ENCODE measurements around the gene TNFRSF13B. TPM values are rescaled to one million over a fixed set of nuclear protein-coding genes. Genes with fewer than 3 reads are reported as not detected.
"Not testable (repeated sequence)": the region's sequence is repeated elsewhere in the genome, so short reads cannot be mapped to it uniquely, and the experiment has no call there.

The TNFRSF13B gene
- total RNA-seq, 1 donor: 2.2 TPM

DNA sequence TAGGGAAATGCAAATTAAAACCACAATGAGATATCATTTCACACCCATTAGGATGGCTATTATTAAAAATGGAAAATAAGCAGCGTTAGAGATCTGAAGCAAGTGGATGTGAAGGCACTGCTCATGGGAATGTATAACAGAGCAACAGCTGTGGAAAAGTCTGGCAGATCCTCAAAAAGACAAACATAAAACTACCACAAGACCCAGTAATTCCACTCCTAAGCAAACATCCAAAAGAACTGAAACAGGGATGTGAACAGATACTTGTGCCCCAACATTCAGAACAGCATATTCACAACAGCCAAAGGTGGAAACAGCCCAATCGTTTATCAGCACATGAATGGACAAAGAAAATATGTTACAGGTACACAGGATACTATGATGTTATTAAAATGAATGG, 10.9 kb downstream of the TNFRSF13B start:
- H3K4me3 ChIP-seq (ENCODE audit: low read length); H3K27me3 ChIP-seq (ENCODE audit: insufficient read depth, low read length); H3K9me3 ChIP-seq (ENCODE audit: low read depth, low read length); H3K4me1 ChIP-seq (ENCODE audit: insufficient read depth, low read length): not testable (repeated sequence)

DNA sequence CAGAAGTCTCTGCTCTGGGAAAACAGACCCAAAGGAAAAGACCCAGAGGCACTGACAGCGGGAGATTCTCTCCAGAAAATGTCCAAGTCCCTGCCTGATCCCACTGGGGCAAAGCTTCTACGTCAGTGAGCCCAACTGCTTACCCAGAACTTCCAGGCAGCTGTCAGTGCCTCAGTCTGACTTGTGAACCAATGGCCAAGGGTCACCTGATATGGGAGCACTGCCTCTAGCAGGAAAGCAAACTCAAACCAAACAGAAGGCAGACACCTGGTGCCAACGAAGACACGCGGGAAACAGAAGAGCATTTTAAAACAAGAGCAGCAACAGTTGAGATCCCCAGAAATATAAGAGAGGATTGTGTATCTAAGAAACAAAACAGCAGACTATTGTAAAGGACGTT, 16.9 kb downstream of the TNFRSF13B start:
- H3K27me3 ChIP-seq (ENCODE audit: insufficient read depth, low read length); H3K9me3 ChIP-seq (ENCODE audit: low read depth, low read length); H3K4me3 ChIP-seq (ENCODE audit: low read length); H3K4me1 ChIP-seq (ENCODE audit: insufficient read depth, low read length): not testable (repeated sequence)

DNA sequence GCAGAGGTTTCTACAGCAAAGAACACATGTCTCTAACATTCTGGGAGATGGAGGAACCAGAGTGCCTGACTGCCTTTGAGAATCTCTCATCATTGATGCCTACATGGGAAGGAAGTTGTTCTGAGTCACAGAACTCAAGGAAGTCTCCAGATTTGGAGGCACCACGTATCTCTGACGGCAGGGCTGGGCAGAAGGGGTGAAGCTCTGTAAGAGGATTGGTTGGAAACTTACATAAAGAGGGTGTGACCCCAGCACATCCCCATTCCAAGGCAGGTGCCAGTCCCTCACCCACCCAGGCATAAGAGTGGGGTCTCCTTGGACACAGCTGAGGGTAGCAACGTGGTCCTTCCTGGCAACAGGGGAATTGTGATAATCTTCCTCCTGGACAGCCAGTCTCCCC, 17.4 kb downstream of the TNFRSF13B start:
- H3K4me1 ChIP-seq (ENCODE audit: insufficient read depth, low read length): no peaks in the 10 kb centered on the region
- no peak overlapping the region for H3K4me3 ChIP-seq (ENCODE audit: low read length)

DNA sequence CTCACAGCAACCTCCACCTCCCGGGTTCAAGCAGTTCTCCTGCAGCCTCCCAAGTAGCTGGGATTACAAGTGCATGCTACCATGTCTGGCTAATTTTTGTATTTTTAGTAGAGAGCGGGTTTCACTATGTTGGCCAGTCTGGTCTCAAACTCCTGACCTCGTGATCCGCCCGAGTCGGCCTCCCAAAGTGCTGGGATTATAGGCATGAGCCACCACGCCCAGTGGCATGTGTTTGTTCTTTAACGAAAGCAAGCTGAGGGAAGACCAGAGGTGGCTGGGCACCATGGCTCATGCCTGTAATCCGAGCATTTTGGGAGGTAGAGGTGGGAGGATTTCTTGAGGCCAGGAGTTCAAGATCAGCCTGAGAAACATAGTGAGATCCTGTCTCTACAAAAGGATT, 18.1 kb downstream of the TNFRSF13B start:
- peaks cover 5% of the 10 kb centered on the region for H3K27me3 ChIP-seq (ENCODE audit: insufficient read depth, low read length)
- no peak overlapping the region for H3K4me3 ChIP-seq (ENCODE audit: low read length)
- peaks cover 5% of the 10 kb centered on the region for H3K9me3 ChIP-seq (ENCODE audit: low read depth, low read length)
- no peaks in the 10 kb centered on the region for H3K4me1 ChIP-seq (ENCODE audit: insufficient read depth, low read length)

More for the DNA sequence above, 17.4 kb downstream of the TNFRSF13B start:
- H3K27me3 ChIP-seq (ENCODE audit: insufficient read depth, low read length): peaks cover 5% of the 10 kb centered on the region
- H3K9me3 ChIP-seq (ENCODE audit: low read depth, low read length): no peaks in the 10 kb centered on the region

DNA sequence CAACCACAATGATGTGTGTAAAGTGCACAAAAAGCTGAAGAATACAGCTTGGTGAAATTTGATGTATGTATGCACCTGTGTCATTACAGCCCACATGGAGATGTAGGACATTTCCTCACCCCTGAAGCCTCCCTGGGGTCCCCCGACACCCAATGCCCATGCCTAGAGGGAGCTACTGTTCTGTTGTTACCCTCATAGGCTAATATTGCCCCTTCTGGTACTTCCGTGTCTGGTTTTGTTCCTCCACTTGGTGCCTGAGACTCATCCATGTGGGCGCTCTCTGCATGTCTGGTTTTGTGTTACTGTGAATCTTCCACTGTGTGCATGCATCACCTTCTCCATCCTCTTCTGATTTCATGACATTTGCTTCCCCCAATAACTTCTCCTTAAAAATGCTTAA, 18.6 kb downstream of the TNFRSF13B start:
- no peaks in the 10 kb centered on the region for H3K4me1 ChIP-seq (ENCODE audit: insufficient read depth, low read length)
- H3K9me3 ChIP-seq (ENCODE audit: low read depth, low read length): peaks cover 9% of the 10 kb centered on the region
- H3K4me3 ChIP-seq (ENCODE audit: low read length): no peak overlapping the region
- peaks cover 5% of the 10 kb centered on the region for H3K27me3 ChIP-seq (ENCODE audit: insufficient read depth, low read length)

DNA sequence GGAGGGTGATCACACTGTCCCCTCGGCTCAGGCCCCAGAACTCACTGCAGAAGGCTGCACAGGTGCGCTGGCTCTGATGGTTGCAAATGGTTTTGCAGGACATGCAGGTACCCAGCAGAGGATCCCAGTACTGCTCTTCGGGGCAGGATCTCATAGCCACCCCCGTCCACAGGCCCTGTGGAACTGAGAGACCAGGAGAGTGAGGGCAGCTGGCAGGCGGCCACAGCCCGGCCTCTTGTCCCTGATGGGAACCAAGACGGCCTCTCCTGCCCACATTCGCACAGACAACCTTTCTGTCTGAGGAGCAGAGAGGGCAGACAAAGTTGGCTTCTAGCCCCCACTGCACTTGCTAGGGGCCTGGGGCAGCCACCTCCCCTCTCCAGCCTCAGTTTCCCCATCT, 19.5 kb downstream of the TNFRSF13B start:
- Histone ChIP-seq H3K27me3 (ENCODE audit: insufficient read depth, low read length) (peaks cover 3% of the 10 kb centered on the region), H3K4me1 (ENCODE audit: insufficient read depth, low read length) (no peaks in the 10 kb centered on the region), H3K4me3 (ENCODE audit: low read length) (no peak overlapping the region), H3K9me3 (ENCODE audit: low read depth, low read length) (peaks cover 9% of the 10 kb centered on the region)

DNA sequence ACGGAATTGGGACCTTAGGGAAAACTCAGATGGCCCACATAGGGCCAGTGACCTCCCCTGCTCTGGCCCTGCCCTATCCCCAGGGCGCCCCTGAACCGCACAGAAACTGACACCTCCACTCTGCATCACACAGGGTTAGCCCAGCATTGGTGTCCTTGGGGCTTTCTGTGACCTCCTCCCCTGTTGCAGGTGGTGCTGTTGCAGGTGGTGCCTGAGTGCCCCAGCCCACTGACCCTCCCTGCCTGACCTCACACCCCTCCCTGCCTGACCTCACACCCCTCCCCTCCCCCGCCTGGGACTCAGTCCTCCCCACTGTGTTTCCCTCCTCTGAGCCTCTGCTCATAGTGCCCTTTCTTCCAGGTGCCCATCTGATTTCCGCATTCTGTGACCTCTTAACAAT, 21.4 kb downstream of the TNFRSF13B start:
- Histone ChIP-seq H3K27me3 (ENCODE audit: insufficient read depth, low read length) (no peaks in the 10 kb centered on the region), H3K4me1 (ENCODE audit: insufficient read depth, low read length) (no peaks in the 10 kb centered on the region), H3K4me3 (ENCODE audit: low read length) (no peak overlapping the region), H3K9me3 (ENCODE audit: low read depth, low read length) (peaks cover 9% of the 10 kb centered on the region)

DNA sequence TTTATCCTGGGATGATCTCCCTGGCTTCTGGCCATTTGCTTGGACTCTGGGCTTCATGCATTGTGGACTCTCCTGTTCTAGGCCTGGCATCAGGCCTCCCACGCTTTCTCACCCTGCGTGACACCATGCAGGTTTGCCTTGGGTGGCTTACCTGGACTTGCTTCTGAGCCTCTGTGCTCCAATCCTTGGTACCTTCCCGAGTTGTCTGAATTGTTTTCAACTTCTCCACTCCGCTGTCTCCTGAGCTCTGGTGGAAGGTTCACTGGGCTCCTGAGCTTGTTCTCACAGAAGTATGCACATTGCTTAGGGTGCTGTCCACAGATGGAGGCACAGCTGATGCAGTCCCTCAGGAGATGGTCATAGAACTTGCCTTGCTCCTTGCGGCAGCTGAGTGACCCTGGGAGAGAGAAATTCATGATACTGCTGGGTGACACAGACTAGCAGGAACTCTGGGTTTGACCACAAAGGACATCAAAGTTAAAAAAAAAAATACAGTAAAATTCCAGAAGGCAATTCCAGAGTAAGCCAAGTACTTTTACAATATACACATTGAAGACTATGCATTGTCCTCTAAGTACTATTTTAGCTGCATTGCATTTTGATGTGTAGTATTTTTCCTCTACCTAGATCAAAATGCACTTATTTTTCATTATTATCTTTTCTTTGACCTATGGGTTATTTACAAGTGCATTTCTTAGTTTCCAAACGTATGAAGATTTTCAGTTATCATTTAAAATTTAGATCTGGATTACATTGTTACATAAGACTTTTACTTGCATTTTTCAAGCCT, 23.1 kb downstream of the TNFRSF13B start:
- Histone ChIP-seq H3K4me1 (ENCODE audit: insufficient read depth, low read length) (no peaks in the 10 kb centered on the region), H3K27me3 (ENCODE audit: insufficient read depth, low read length) (no peaks in the 10 kb centered on the region), H3K9me3 (ENCODE audit: low read depth, low read length) (peaks cover 9% of the 10 kb centered on the region), H3K4me3 (ENCODE audit: low read length) (no peak overlapping the region)

DNA sequence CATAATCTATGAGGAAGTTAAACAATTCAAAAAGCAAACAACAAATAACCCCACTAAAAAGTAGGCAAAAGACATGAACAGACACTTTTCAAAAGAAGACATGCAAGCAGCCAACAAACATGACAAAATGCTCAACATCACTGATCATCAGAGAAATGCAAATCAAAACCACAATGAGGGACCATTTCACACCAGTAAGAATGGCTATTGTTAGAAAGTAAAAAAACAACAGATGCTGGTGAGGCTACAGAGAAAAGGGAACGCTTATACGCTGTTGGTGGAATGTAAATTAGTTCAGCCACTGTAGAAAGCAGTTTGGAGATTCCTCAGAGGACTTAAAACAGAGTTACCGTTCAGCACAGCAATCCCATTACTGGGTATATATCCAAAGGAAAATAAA, 24.4 kb downstream of the TNFRSF13B start:
- Histone ChIP-seq H3K27me3 (ENCODE audit: insufficient read depth, low read length) (no peaks in the 10 kb centered on the region), H3K4me1 (ENCODE audit: insufficient read depth, low read length) (no peaks in the 10 kb centered on the region), H3K9me3 (ENCODE audit: low read depth, low read length) (peaks cover 9% of the 10 kb centered on the region), H3K4me3 (ENCODE audit: low read length) (no peak overlapping the region)

DNA sequence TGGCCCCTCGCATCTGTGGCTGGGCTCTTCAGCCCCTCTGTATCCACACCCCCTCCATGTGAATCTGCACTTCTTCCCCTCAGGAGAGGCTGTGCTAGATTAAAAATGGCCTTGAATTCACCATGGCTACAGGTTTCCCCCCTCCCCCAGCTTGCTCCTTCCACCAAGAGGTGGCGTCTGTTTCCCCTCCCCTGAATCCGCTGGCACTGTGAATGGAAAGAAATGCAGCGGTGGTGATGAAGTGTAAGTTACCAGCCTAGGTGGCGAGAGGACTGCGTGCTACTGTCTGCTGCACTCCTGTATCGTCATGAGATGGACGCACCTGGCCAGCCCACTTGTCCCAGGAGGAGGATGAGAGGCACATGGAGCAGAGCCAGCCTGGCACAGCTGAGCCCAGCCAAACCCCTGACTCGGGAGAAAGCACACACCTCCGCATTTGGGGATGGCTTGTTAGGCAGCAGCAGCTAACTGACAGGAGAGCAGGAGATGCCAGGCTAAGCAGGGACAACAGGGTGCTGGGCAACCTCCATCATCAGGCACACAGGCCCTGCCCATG, 26.2 kb downstream of the TNFRSF13B start:
- no peak overlapping the region for H3K4me3 ChIP-seq (ENCODE audit: low read length)
- H3K4me1 ChIP-seq (ENCODE audit: insufficient read depth, low read length): no peaks in the 10 kb centered on the region
- H3K27me3 ChIP-seq (ENCODE audit: insufficient read depth, low read length): no peaks in the 10 kb centered on the region
- peaks cover 9% of the 10 kb centered on the region for H3K9me3 ChIP-seq (ENCODE audit: low read depth, low read length)

DNA sequence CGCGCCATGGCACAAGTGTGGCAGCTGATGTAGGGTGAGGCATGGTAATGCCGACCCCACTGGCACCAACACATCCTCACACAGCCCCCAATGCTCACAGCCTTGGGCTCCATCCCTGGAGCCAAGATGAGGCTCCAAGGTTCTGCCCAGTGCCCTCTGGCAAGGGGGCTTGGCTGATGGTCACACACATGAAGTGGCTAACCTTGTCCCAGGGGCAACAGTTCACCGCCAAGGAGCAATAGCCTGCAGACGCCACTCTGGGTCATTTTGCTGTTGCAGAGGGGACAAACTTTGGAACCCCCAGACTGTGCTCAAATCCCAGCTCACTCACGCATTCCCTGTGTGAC, 26.8 kb downstream of the TNFRSF13B start:
- Histone ChIP-seq H3K27me3 (ENCODE audit: insufficient read depth, low read length) (no peaks in the 10 kb centered on the region), H3K9me3 (ENCODE audit: low read depth, low read length) (peaks cover 9% of the 10 kb centered on the region), H3K4me3 (ENCODE audit: low read length) (no peak overlapping the region), H3K4me1 (ENCODE audit: insufficient read depth, low read length) (no peaks in the 10 kb centered on the region)

DNA sequence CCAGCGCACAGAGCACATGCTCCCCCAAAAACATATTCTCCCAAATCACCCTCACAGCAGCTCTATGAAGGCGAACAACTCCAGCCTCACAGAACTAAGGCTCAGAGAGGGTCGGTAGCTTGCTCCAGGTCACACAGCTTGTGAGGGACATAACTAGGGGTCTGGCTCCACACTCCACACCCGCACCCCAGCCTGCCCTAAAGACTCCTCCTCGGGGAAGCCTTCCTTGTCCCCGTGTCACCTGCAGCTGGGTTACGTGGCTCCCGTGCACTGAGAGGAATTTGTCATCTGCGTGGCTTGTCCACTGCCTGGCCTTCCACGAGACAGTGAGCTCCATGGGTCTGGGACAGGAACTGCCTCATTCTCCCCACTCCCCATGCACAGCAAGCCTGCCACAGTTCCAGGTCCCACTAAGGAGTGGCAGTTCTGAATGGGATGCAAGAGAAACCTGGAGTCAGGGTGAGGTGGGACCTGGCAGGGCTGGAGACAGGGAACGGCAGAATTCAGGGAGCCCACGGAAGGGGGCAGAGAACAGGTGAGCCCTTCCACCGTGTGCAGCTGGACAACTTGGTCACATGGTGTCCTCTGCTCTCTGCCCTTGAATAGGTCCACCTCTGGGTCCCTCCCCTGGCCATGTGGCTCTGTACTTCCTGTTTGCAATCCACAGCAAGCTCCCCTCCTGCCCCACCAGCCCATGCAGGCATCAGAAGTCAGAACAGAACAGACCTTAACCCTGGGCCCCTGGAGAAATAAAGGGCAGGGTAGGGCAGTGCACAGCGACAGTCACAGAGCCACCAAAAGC, 27.4 kb downstream of the TNFRSF13B start:
- H3K27me3 ChIP-seq (ENCODE audit: insufficient read depth, low read length): no peaks in the 10 kb centered on the region
- H3K4me1 ChIP-seq (ENCODE audit: insufficient read depth, low read length): no peaks in the 10 kb centered on the region
- peaks cover 9% of the 10 kb centered on the region for H3K9me3 ChIP-seq (ENCODE audit: low read depth, low read length)
- H3K4me3 ChIP-seq (ENCODE audit: low read length): no peak overlapping the region

DNA sequence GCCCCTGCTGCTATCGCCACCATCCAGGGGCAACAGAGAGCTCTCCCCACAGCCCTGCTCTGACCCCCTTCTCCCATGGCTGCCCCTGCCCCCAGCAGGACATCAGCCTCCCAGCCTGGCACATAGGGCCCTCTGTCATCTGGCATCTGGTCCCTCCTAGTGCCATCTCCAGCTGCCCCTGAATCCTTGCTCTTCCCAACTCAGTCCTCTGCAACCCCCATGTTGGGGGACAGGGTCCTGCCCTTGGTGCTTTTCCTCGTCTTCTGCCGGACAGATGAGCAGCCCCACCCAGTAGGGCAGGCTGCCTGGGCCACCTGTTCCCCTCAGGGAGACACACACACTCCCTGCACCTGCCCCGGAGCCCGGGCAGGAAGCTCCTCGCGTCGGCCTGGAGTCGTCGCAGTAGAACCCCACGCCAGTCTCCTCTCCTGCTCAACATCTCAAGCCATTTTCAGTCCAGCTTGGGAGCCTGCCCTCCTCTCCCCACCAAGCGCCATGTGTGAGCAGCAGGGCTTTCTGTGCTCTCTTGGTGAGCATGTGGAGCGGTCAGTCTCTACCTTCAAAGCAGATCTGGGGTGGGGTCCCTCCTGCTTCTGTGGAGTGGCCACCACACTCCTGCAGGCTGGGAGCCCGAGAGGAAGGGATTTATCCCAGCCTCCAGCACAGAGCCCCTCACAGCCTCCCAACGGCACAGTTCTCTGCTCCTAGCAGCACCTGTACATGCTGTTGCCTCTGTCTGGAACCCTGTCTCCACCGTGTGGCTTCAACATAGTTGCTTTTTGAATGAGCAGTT, 28.2 kb downstream of the TNFRSF13B start:
- Histone ChIP-seq H3K9me3 (ENCODE audit: low read depth, low read length) (peaks cover 2% of the 10 kb centered on the region), H3K4me3 (ENCODE audit: low read length) (no peak overlapping the region), H3K4me1 (ENCODE audit: insufficient read depth, low read length) (no peaks in the 10 kb centered on the region), H3K27me3 (ENCODE audit: insufficient read depth, low read length) (no peaks in the 10 kb centered on the region)

DNA sequence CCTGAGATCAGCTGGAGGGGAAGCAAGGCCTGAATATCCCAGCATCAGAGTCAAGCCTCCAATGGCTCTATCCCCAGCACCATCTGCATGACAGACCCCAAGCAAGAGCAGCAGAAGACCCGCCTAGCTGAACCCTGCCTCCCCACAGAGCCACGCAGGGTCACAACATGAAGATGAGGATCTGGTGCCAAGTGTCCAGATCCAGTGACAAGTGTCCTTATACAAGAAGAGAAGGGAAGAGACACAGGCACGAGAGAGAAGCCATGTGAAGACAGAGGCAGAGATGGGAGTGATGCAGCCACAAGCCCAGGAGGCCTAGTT, 28.9 kb downstream of the TNFRSF13B start:
- no peak overlapping the region for H3K4me3 ChIP-seq (ENCODE audit: low read length)
- no peaks in the 10 kb centered on the region for H3K9me3 ChIP-seq (ENCODE audit: low read depth, low read length)
- H3K27me3 ChIP-seq (ENCODE audit: insufficient read depth, low read length): no peaks in the 10 kb centered on the region
- no peaks in the 10 kb centered on the region for H3K4me1 ChIP-seq (ENCODE audit: insufficient read depth, low read length)

Measured in mononuclear cell (primary cell).